ENCODE results near the gene GUCY1B1. TPM values are rescaled to one million over a fixed set of nuclear protein-coding genes. Genes with fewer than 3 reads are reported as not detected.

The GUCY1B1 gene
- polyA plus RNA-seq, 2 of the 4 experiments (the other 2 are of a cell fraction) = 0.14 to 0.43 TPM

- TF ChIP-seq BCL3 (IDR thresholded peaks at IDR 0.05) = no peak
- no peak for TF ChIP-seq TP53 (CRISPR knock-in tag; IDR thresholded peaks at IDR 0.05)
- TF ChIP-seq ZFP36 (IDR thresholded peaks at IDR 0.05; ENCODE audit: borderline replicate concordance, partially characterized antibody) = no peak
- no peak for TF ChIP-seq NPAS2 (CRISPR knock-in tag; IDR thresholded peaks at IDR 0.05; ENCODE audit: borderline replicate concordance)
- no peak for TF ChIP-seq ZNF302 (CRISPR knock-in tag; IDR thresholded peaks at IDR 0.05)
- TF ChIP-seq CHD4 (IDR thresholded peaks at IDR 0.05; ENCODE audit: borderline replicate concordance) = no peak
- no peak for TF ChIP-seq RFX5 (IDR thresholded peaks at IDR 0.05)
- no peak for TF ChIP-seq ESRRA (IDR thresholded peaks at IDR 0.05; ENCODE audit: borderline replicate concordance, low read length)
- no peak for TF ChIP-seq ATOH8 (CRISPR knock-in tag; IDR thresholded peaks at IDR 0.05; ENCODE audit: low read depth)
These were observed 24.8 kb upstream of the GUCY1B1 start (continued) for GRCh38 chr4:155734065-155734464.

- no peak for ATAC-seq
- ChIA-PET POLR2A (no interaction called here), CTCF (no interaction called here)
- DNase-seq (ENCODE audit: low read depth in 1 of 2, low spot score in 1 of 2) = no peak
- Histone ChIP-seq H3K4me1 (no peaks in the 10 kb centered on the region), H3K9me3 (no peaks in the 10 kb centered on the region), H3K4me3 (no peak overlapping the region), H3K4me2 (no peak overlapping the region), H3K27ac (no peak overlapping the region)
- TF ChIP-seq E2F6 (IDR thresholded peaks at IDR 0.05; ENCODE audit: borderline replicate concordance, low read depth) (no peak), HDAC2 (IDR thresholded peaks at IDR 0.05) (no peak), EP300 (IDR thresholded peaks at IDR 0.05) (no peak), RNF2 (IDR thresholded peaks at IDR 0.05; ENCODE audit: borderline replicate concordance, low read depth) (no peak), FOSL2 (IDR thresholded peaks at IDR 0.05) (no peak), FOSL2 (CRISPR knock-in tag; IDR thresholded peaks at IDR 0.05) (no peak), HMGXB4 (CRISPR knock-in tag; IDR thresholded peaks at IDR 0.05; ENCODE audit: borderline replicate concordance) (no peak), TFCP2L1 (CRISPR knock-in tag; IDR thresholded peaks at IDR 0.05) (no peak), JUNB (IDR thresholded peaks at IDR 0.05) (no peak)
- FAIRE-seq = no peak
- 8% methylated on average over 1 of the region's 1 CpG for WGBS (ENCODE audit: missing lambda C conversion rate)
These were observed 23.9 kb upstream of the GUCY1B1 start for GRCh38 chr4:155734951-155735350.

- CTCF ChIA-PET = no interaction called here
These were observed 23.3 kb upstream of the GUCY1B1 start for GRCh38 chr4:155735496-155735895.

More at GRCh38 chr4:155735496-155735895, 23.3 kb upstream of the GUCY1B1 start:
- Histone ChIP-seq H3K9me3 (no peaks in the 10 kb centered on the region), H3K4me1 (no peaks in the 10 kb centered on the region), H3K27ac (no peak overlapping the region), H3K4me2 (no peak overlapping the region), H3K4me3 (no peak overlapping the region)
- TF ChIP-seq RCOR1 (IDR thresholded peaks at IDR 0.05; ENCODE audit: low read depth, low read length) (no peak), RARB (CRISPR knock-in tag; IDR thresholded peaks at IDR 0.05) (no peak), FOSL2 (IDR thresholded peaks at IDR 0.05) (no peak), FOSL2 (CRISPR knock-in tag; IDR thresholded peaks at IDR 0.05) (no peak), MYC (IDR thresholded peaks at IDR 0.05; ENCODE audit: borderline replicate concordance, low read length) (no peak)
- DNase-seq (ENCODE audit: low read depth in 1 of 2, low spot score in 1 of 2) (no peak), FAIRE-seq (no peak), ATAC-seq (no peak)
- POLR2A ChIA-PET = no interaction called here
